ENCODE measurements around the gene SMIM7.

Gene SMIM7

GRCh38 chr19:16637535-16637934 lies 22.4 kb downstream of the SMIM7 start:
- no peaks in the 10 kb centered on the region for H3K9me3 ChIP-seq (ENCODE audit: insufficient read depth, low read depth, low read length)

GRCh38 chr19:16631465-16631864 lies 28.5 kb downstream of the SMIM7 start:
- Histone ChIP-seq H3K4me1 (ENCODE audit: control insufficient read depth in 1 of 2, insufficient read depth in 2 of 2, low read length in 2 of 2) (peaks cover 0 to 6% of the 10 kb centered on the region in 2 experiments), H4K12ac (ENCODE audit: low read depth, low read length) (no peak overlapping the region)

More at GRCh38 chr19:16637535-16637934, 22.4 kb downstream of the SMIM7 start:
- Histone ChIP-seq H2BK120ac (ENCODE audit: insufficient read depth, low read length, poor library complexity) (no peak overlapping the region), H4K91ac (ENCODE audit: low read depth, low read length) (no peak overlapping the region), H3K4me2 (ENCODE audit: low read length) (no peak overlapping the region), H2BK12ac (ENCODE audit: low read length) (no peak overlapping the region), H3K23ac (ENCODE audit: low read length) (no peak overlapping the region), H3K27ac (ENCODE audit: low read depth, low read length) (peak overlapping the region; percentile 40), H2AK5ac (ENCODE audit: low read length) (no peak overlapping the region), H3K14ac (ENCODE audit: low read length) (no peak overlapping the region), H3K4me3 (ENCODE audit: low read depth, low read length) (no peak overlapping the region), H3K4ac (ENCODE audit: low read depth, low read length) (no peak overlapping the region), H4K12ac (ENCODE audit: low read depth, low read length) (no peak overlapping the region), H3K27me3 (ENCODE audit: insufficient read depth, low read length) (no peaks in the 10 kb centered on the region), H3K18ac (ENCODE audit: low read length) (no peak overlapping the region), H3K79me1 (ENCODE audit: low read length) (no peaks in the 10 kb centered on the region), H2BK5ac (ENCODE audit: low read depth, low read length, poor library complexity) (no peak overlapping the region), H2AFZ (ENCODE audit: insufficient read depth, low read length, poor library complexity) (no peak overlapping the region), H3K79me2 (ENCODE audit: control insufficient read depth, insufficient read depth, low read length, poor library complexity) (no peaks in the 10 kb centered on the region), H3K4me1 (ENCODE audit: control insufficient read depth in 1 of 2, insufficient read depth in 2 of 2, low read length in 2 of 2) (peaks cover 7 to 11% of the 10 kb centered on the region in 2 experiments), H3K36me3 (ENCODE audit: control insufficient read depth in 1 of 2, insufficient read depth in 2 of 2, low read length in 2 of 2) (peaks cover 20 to 42% of the 10 kb centered on the region in 2 experiments), H4K8ac (ENCODE audit: low read depth, low read length) (no peak overlapping the region), H3K9ac (ENCODE audit: low read length) (no peak overlapping the region)
- peak; percentile 22 to 35 for DNase-seq

GRCh38 chr19:16628984-16629691 lies 30.8 kb downstream of the SMIM7 start:
- H3K4me3 ChIP-seq (ENCODE audit: low read depth, low read length): peak overlapping the region; percentile 84
- H4K91ac ChIP-seq (ENCODE audit: low read depth, low read length): peak overlapping the region; percentile 88
- H2AK5ac ChIP-seq (ENCODE audit: low read length): peak overlapping the region; percentile 44
- H2BK12ac ChIP-seq (ENCODE audit: low read length): no peak overlapping the region
- peak overlapping the region; percentile 71 for H3K4ac ChIP-seq (ENCODE audit: low read depth, low read length)
- peak overlapping the region; percentile 100 for H3K14ac ChIP-seq (ENCODE audit: low read length)
- H2BK120ac ChIP-seq (ENCODE audit: insufficient read depth, low read length, poor library complexity): no peak overlapping the region
- peak overlapping the region; percentile 76 for H3K27ac ChIP-seq (ENCODE audit: low read depth, low read length)
- H3K9me3 ChIP-seq (ENCODE audit: insufficient read depth, low read depth, low read length): no peaks in the 10 kb centered on the region
- peaks cover 10 to 21% of the 10 kb centered on the region in 2 experiments for H3K36me3 ChIP-seq (ENCODE audit: control insufficient read depth in 1 of 2, insufficient read depth in 2 of 2, low read length in 2 of 2)
- H3K4me2 ChIP-seq (ENCODE audit: low read length): peak overlapping the region; percentile 55
- H3K23ac ChIP-seq (ENCODE audit: low read length): peak overlapping the region; percentile 17
- H2BK5ac ChIP-seq (ENCODE audit: low read depth, low read length, poor library complexity): no peak overlapping the region
- peak overlapping the region; percentile 85 for H2AFZ ChIP-seq (ENCODE audit: insufficient read depth, low read length, poor library complexity)
- DNase-seq: no peak
- H4K12ac ChIP-seq (ENCODE audit: low read depth, low read length): peak overlapping the region; percentile 45
- peaks cover 0 to 6% of the 10 kb centered on the region in 2 experiments for H3K4me1 ChIP-seq (ENCODE audit: control insufficient read depth in 1 of 2, insufficient read depth in 2 of 2, low read length in 2 of 2)
- peak overlapping the region; percentile 30 for H4K8ac ChIP-seq (ENCODE audit: low read depth, low read length)
- peaks cover 21% of the 10 kb centered on the region for H3K79me2 ChIP-seq (ENCODE audit: control insufficient read depth, insufficient read depth, low read length, poor library complexity)
- peak overlapping the region; percentile 66 for H3K9ac ChIP-seq (ENCODE audit: low read length)
- H3K18ac ChIP-seq (ENCODE audit: low read length): peak overlapping the region; percentile 99
- no CpG with 5 or more reads among the region's 23 CpGs for WGBS (ENCODE audit: extremely low coverage, insufficient coverage, insufficient read length)
- H3K27me3 ChIP-seq (ENCODE audit: insufficient read depth, low read length): no peaks in the 10 kb centered on the region
- peaks cover 12% of the 10 kb centered on the region for H3K79me1 ChIP-seq (ENCODE audit: low read length)

More at GRCh38 chr19:16631465-16631864, 28.5 kb downstream of the SMIM7 start:
- Histone ChIP-seq H3K4me3 (ENCODE audit: low read depth, low read length) (no peak overlapping the region), H4K91ac (ENCODE audit: low read depth, low read length) (no peak overlapping the region), H2AK5ac (ENCODE audit: low read length) (no peak overlapping the region), H2BK5ac (ENCODE audit: low read depth, low read length, poor library complexity) (no peak overlapping the region), H4K8ac (ENCODE audit: low read depth, low read length) (no peak overlapping the region), H3K23ac (ENCODE audit: low read length) (no peak overlapping the region), H3K14ac (ENCODE audit: low read length) (no peak overlapping the region), H3K27me3 (ENCODE audit: insufficient read depth, low read length) (no peaks in the 10 kb centered on the region), H3K79me1 (ENCODE audit: low read length) (peaks cover 12% of the 10 kb centered on the region), H3K4ac (ENCODE audit: low read depth, low read length) (no peak overlapping the region), H3K18ac (ENCODE audit: low read length) (no peak overlapping the region), H3K9me3 (ENCODE audit: insufficient read depth, low read depth, low read length) (no peaks in the 10 kb centered on the region), H2BK12ac (ENCODE audit: low read length) (no peak overlapping the region), H2AFZ (ENCODE audit: insufficient read depth, low read length, poor library complexity) (no peak overlapping the region), H3K27ac (ENCODE audit: low read depth, low read length) (no peak overlapping the region), H2BK120ac (ENCODE audit: insufficient read depth, low read length, poor library complexity) (no peak overlapping the region), H3K9ac (ENCODE audit: low read length) (no peak overlapping the region), H3K36me3 (ENCODE audit: control insufficient read depth in 1 of 2, insufficient read depth in 2 of 2, low read length in 2 of 2) (peaks cover 13 to 17% of the 10 kb centered on the region in 2 experiments), H3K4me2 (ENCODE audit: low read length) (no peak overlapping the region), H3K79me2 (ENCODE audit: control insufficient read depth, insufficient read depth, low read length, poor library complexity) (peaks cover 15% of the 10 kb centered on the region)
- no CpG with 5 or more reads among the region's 6 CpGs for WGBS (ENCODE audit: extremely low coverage, insufficient coverage, insufficient read length)
- no peak for DNase-seq

GRCh38 chr19:16628183-16628983 lies 31.6 kb downstream of the SMIM7 start, which contains the start of gene MED26:
Gene MED26, minus strand, starts transcription at chr19:16628204. Its CDS starts 261 bp downstream, at chr19:16627943.
- Histone ChIP-seq H3K27ac (ENCODE audit: low read depth, low read length) (peak within 1 kb of the TSS; percentile 76), H3K4me1 (ENCODE audit: control insufficient read depth in 1 of 2, insufficient read depth in 2 of 2, low read length in 2 of 2) (peaks cover 0 to 6% of the 10 kb centered on the region in 2 experiments), H2BK5ac (ENCODE audit: low read depth, low read length, poor library complexity) (peak within 1 kb of the TSS; percentile 65), H4K91ac (ENCODE audit: low read depth, low read length) (peak within 1 kb of the TSS; percentile 88), H3K79me2 (ENCODE audit: control insufficient read depth, insufficient read depth, low read length, poor library complexity) (peaks cover 21% of the 10 kb centered on the region), H2BK12ac (ENCODE audit: low read length) (peak within 1 kb of the TSS; percentile 34), H3K27me3 (ENCODE audit: insufficient read depth, low read length) (no peaks in the 10 kb centered on the region), H2BK120ac (ENCODE audit: insufficient read depth, low read length, poor library complexity) (peak within 1 kb of the TSS; percentile 41), H4K8ac (ENCODE audit: low read depth, low read length) (peak within 1 kb of the TSS; percentile 98), H4K12ac (ENCODE audit: low read depth, low read length) (peak within 1 kb of the TSS; percentile 52), H3K23ac (ENCODE audit: low read length) (peak within 1 kb of the TSS; percentile 17), H3K4me3 (ENCODE audit: low read depth, low read length) (peak within 1 kb of the TSS; percentile 96), H2AK5ac (ENCODE audit: low read length) (peak within 1 kb of the TSS; percentile 57), H3K18ac (ENCODE audit: low read length) (peak within 1 kb of the TSS; percentile 99), H3K14ac (ENCODE audit: low read length) (peak within 1 kb of the TSS; percentile 100), H3K9me3 (ENCODE audit: insufficient read depth, low read depth, low read length) (no peaks in the 10 kb centered on the region), H3K79me1 (ENCODE audit: low read length) (peaks cover 12% of the 10 kb centered on the region), H3K4ac (ENCODE audit: low read depth, low read length) (peak within 1 kb of the TSS; percentile 98), H3K36me3 (ENCODE audit: control insufficient read depth in 1 of 2, insufficient read depth in 2 of 2, low read length in 2 of 2) (peaks cover 12 to 25% of the 10 kb centered on the region in 2 experiments), H3K9ac (ENCODE audit: low read length) (peak within 1 kb of the TSS; percentile 98), H3K4me2 (ENCODE audit: low read length) (peak within 1 kb of the TSS; percentile 85), H2AFZ (ENCODE audit: insufficient read depth, low read length, poor library complexity) (peak within 1 kb of the TSS; percentile 99)
- peak; percentile 91 to 98 for DNase-seq
- WGBS (ENCODE audit: extremely low coverage, insufficient coverage, insufficient read length): no CpG with 5 or more reads among the region's 98 CpGs

Data from trophoblast cell (in vitro differentiated cells and primary cell).